ENCODE measurements around the gene BTK.
"Not testable (repeated sequence)": the region's sequence is repeated elsewhere in the genome, so short reads cannot be mapped to it uniquely, and the experiment has no call there.

BTK gene

GRCh38 chrX:101334310-101334709, 51.7 kb downstream of the BTK start:
- DNase-seq: not testable (repeated sequence)

GRCh38 chrX:101326600-101326999, 59.4 kb downstream of the BTK start:
- not testable (repeated sequence) for DNase-seq

- no peak for DNase-seq
Observed at GRCh38 chrX:101303790-101304189, 82.2 kb downstream of the BTK start.

Data from bone marrow (tissue), 2 donors.